Right atrium auricular region (tissue), 2 donors: ENCODE measurements around the gene GLB1L2. TPM values are rescaled to one million over a fixed set of nuclear protein-coding genes. Genes with fewer than 3 reads are reported as not detected.

Source experiments
- DNase-seq: peaks from one replicate; pipeline ENCODE4 v3.0.0-alpha.2; 2019; ENCODE audit warnings: low spot score
- H3K27ac ChIP-seq, 2 donors: fragments of 200-600 bp; sonication (generic); 1 replicate in 1 of 2; 2 replicates in 1 of 2; pipeline ENCODE4 v1.5.1; 2016 to 2019
- H3K27me3 ChIP-seq, 2 donors: fragments of 200-600 bp; sonication (generic); one replicate each; pipeline versions ENCODE4 v1.5.1 to v1.6.0; 2017 to 2019
- H3K36me3 ChIP-seq: fragments of 200-600 bp; sonication (generic); one replicate; pipeline ENCODE4 v1.5.1; 2016
- H3K4me1 ChIP-seq, 2 donors: fragments of 200-600 bp; sonication (generic); one replicate each; pipeline versions ENCODE4 v1.5.1 to v1.6.0; 2017 to 2019
- H3K4me3 ChIP-seq, 2 donors: fragments of 200-600 bp; sonication (generic); 1 replicate in 1 of 2; 2 replicates in 1 of 2; pipeline ENCODE4 v1.5.1; 2017 to 2019; ENCODE audit warnings: mild to moderate bottlenecking in 1 of 2, moderate library complexity in 1 of 2
- H3K9me3 ChIP-seq, 2 donors: fragments of 200-600 bp; sonication (generic); one replicate each; pipeline ENCODE4 v1.5.1; 2019
- CTCF ChIP-seq, 2 donors: fragments of 200-600 bp; sonication (generic); IDR thresholded peaks; one replicate each; pipeline ENCODE4 v1.5.1; 2019; ENCODE audit warnings: antibody characterized with exemption in 2 of 2
- total RNA-seq, 2 donors: library from RNA; depleted of rRNA; stranded (reverse); fragments of >200 nt; gene quantifications; one replicate each; pipeline ENCODE4 v1.1.0, GENCODE V29; 2016

GLB1L2 gene
- total RNA-seq, 2 donors from 2014 or later, result 0.22 to 2.4 TPM

- Histone ChIP-seq H3K27me3 (no peaks in the 10 kb centered on the region), H3K4me3 (no peak overlapping the region), H3K36me3 (no peaks in the 10 kb centered on the region), H3K9me3 (no peaks in the 10 kb centered on the region), H3K4me1 (no peaks in the 10 kb centered on the region), H3K27ac (no peak overlapping the region)
- TF ChIP-seq CTCF (IDR thresholded peaks at IDR 0.05), result no peak
- no peak for DNase-seq
These were observed 68.2 kb downstream of the GLB1L2 start for GRCh38 chr11:134399996-134400395.

- Histone ChIP-seq H3K27ac (no peak overlapping the region), H3K4me3 (no peak overlapping the region), H3K36me3 (no peaks in the 10 kb centered on the region), H3K9me3 (no peaks in the 10 kb centered on the region), H3K4me1 (no peaks in the 10 kb centered on the region), H3K27me3 (no peaks in the 10 kb centered on the region)
- TF ChIP-seq CTCF (IDR thresholded peaks at IDR 0.05), result no peak
- no peak for DNase-seq
These were observed 70.3 kb downstream of the GLB1L2 start for GRCh38 chr11:134401825-134402809.

- no peak for TF ChIP-seq CTCF (IDR thresholded peaks at IDR 0.05)
- no peaks in the 10 kb centered on the region for H3K27me3 ChIP-seq
- no peaks in the 10 kb centered on the region for H3K36me3 ChIP-seq
- no peak for DNase-seq
- H3K27ac ChIP-seq, result no peak overlapping the region
- H3K4me3 ChIP-seq, result no peak overlapping the region
- H3K4me1 ChIP-seq, result no peaks in the 10 kb centered on the region
- no peaks in the 10 kb centered on the region for H3K9me3 ChIP-seq
These were observed 71.1 kb downstream of the GLB1L2 start for GRCh38 chr11:134402910-134403309.

GRCh38 chr11:134404575-134405341 is 73.0 kb downstream of the GLB1L2 start:
- TF ChIP-seq CTCF (IDR thresholded peaks at IDR 0.05), result no peak
- H3K4me3 ChIP-seq, result no peak overlapping the region
- DNase-seq, result no peak
- no peak overlapping the region for H3K27ac ChIP-seq
- no peaks in the 10 kb centered on the region for H3K36me3 ChIP-seq
- no peaks in the 10 kb centered on the region for H3K4me1 ChIP-seq
- no peaks in the 10 kb centered on the region for H3K27me3 ChIP-seq
- no peaks in the 10 kb centered on the region for H3K9me3 ChIP-seq

GRCh38 chr11:134405436-134405835 is 73.6 kb downstream of the GLB1L2 start:
- TF ChIP-seq CTCF (IDR thresholded peaks at IDR 0.05), result no peak
- H3K4me3 ChIP-seq, result no peak overlapping the region
- no peaks in the 10 kb centered on the region for H3K4me1 ChIP-seq
- no peaks in the 10 kb centered on the region for H3K36me3 ChIP-seq
- peaks cover 0 to 2% of the 10 kb centered on the region in 2 donors for H3K27me3 ChIP-seq
- no peak overlapping the region for H3K27ac ChIP-seq
- no peak for DNase-seq
- no peaks in the 10 kb centered on the region for H3K9me3 ChIP-seq
